Caki2 (cell line): ENCODE results near the gene TREML4. TPM values are rescaled to one million over a fixed set of nuclear protein-coding genes. Genes with fewer than 3 reads are reported as not detected.
"Not testable (repeated sequence)": the region's sequence is repeated elsewhere in the genome, so short reads cannot be mapped to it uniquely, and the experiment has no call there.

Experiments
- DNase-seq: peaks from one replicate; pipeline ENCODE4 v3.0.0-alpha.2; 2015; ENCODE audit warnings: low read depth
- in situ Hi-C: cut with HindIII; loops from 2 replicates; pipeline ENCODE4 v1.10.0; 2016; ENCODE audit warnings: low sequenced_read_pairs, low pct_unique_long_range_greater_than_20kb, mixed read lengths
- total RNA-seq: library from RNA; depleted of rRNA; stranded (reverse); fragments of >200 nt; shearing (Covaris generic); gene quantifications from 2 replicates; pipeline ENCODE4 v1.2.3, GENCODE V29; 2014; ENCODE audit warnings: low replicate concordance

TREML4 gene
- total RNA-seq, 1 experiment from 2014 or later, result not detected

- in situ Hi-C loops, result no loop called here
- no peak for DNase-seq
These were observed 11.5 kb downstream of the TREML4 start for GRCh38 chr6:41239467-41240159.

GRCh38 chr6:41246529-41246928, 18.4 kb downstream of the TREML4 start:
- in situ Hi-C loops, DNase-seq: not testable (repeated sequence)

- no peak for DNase-seq
- in situ Hi-C loops, result no loop called here
These were observed 19.2 kb downstream of the TREML4 start for GRCh38 chr6:41247288-41247865.

- no peak for DNase-seq
- in situ Hi-C loops, result no loop called here
These were observed 19.9 kb downstream of the TREML4 start for GRCh38 chr6:41247882-41248705.

- DNase-seq, result no peak
- in situ Hi-C loops, result no loop called here
These were observed 24.4 kb downstream of the TREML4 start for GRCh38 chr6:41252401-41253169.

- in situ Hi-C loops, result no loop called here
- no peak for DNase-seq
These were observed 27.0 kb downstream of the TREML4 start for GRCh38 chr6:41255110-41255509.

GRCh38 chr6:41255638-41256246, 27.6 kb downstream of the TREML4 start:
- in situ Hi-C loops, result no loop called here
- DNase-seq, result no peak

GRCh38 chr6:41256383-41256782, 28.2 kb downstream of the TREML4 start:
- no peak for DNase-seq
- in situ Hi-C loops, result no loop called here

- DNase-seq, result no peak
- in situ Hi-C loops, result no loop called here
These were observed 29.4 kb downstream of the TREML4 start for GRCh38 chr6:41257369-41258195.

- no peak for DNase-seq
- in situ Hi-C loops, result no loop called here
These were observed 30.0 kb downstream of the TREML4 start for GRCh38 chr6:41258196-41258493.

GRCh38 chr6:41262401-41262800, 34.3 kb downstream of the TREML4 start:
- in situ Hi-C loops, result no loop called here

GRCh38 chr6:41263267-41263666, 35.1 kb downstream of the TREML4 start:
- DNase-seq, result no peak
- in situ Hi-C loops, result no loop called here

More at GRCh38 chr6:41262401-41262800, 34.3 kb downstream of the TREML4 start:
- no peak for DNase-seq

- DNase-seq, result no peak
- in situ Hi-C loops, result no loop called here
These were observed 38.4 kb downstream of the TREML4 start for GRCh38 chr6:41266541-41266940.

GRCh38 chr6:41268478-41268877, 40.3 kb downstream of the TREML4 start:
- in situ Hi-C loops, result no loop called here
- DNase-seq, result no peak

- DNase-seq, result no peak
- in situ Hi-C loops, result no loop called here
These were observed 41.0 kb downstream of the TREML4 start for GRCh38 chr6:41269166-41269565.

GRCh38 chr6:41269716-41270115, 41.6 kb downstream of the TREML4 start:
- in situ Hi-C loops, result no loop called here

GRCh38 chr6:41271901-41272395, 43.8 kb downstream of the TREML4 start:
- in situ Hi-C loops, result no loop called here
- DNase-seq, result no peak

More at GRCh38 chr6:41269716-41270115, 41.6 kb downstream of the TREML4 start:
- no peak for DNase-seq
